AG04449 (cell line): ENCODE results near the gene DLX1.

Source experiments
- CTCF ChIA-PET: fragments of 350-600 bp; formaldehyde crosslinking; extraction: SDS; loops from one replicate; lab custom pipeline; 2021; ENCODE audit warnings: antibody characterized with exemption; lab: Yijun Ruan, JAX
- POLR2A ChIA-PET: fragments of 400-600, 350-600 bp; formaldehyde crosslinking; extraction: SDS; loops from one replicate; lab custom pipeline; 2020; ENCODE audit warnings: antibody characterized with exemption, inconsistent platforms; lab: Yijun Ruan, JAX
- DNase-seq: peaks from one replicate; pipeline ENCODE4 v3.0.0-alpha.2; 2010; ENCODE audit warnings: low read depth, low spot score
- H3K4me3 ChIP-seq: 2 replicates; pipeline ENCODE4 v1.5.1; 2011; ENCODE audit warnings: low read depth, mild to moderate bottlenecking, control low read depth, low read length
- CTCF ChIP-seq: IDR thresholded peaks from one replicate; pipeline ENCODE4 v1.5.1; 2011; ENCODE audit warnings: mild to moderate bottlenecking, moderate library complexity, low read length, control low read depth, inconsistent platforms; ENCODE audit not compliant: insufficient read depth; ENCODE audit errors: missing control alignments

Gene DLX1

GRCh38 chr2:172084645-172085459, 455 bp upstream of the DLX1 start:
- peak overlapping the region; percentile 68 for H3K4me3 ChIP-seq
- ChIA-PET POLR2A (interaction anchor here (0.6 to 7.0 kb wide), 12 partner anchors 11 to 489 kb away, joined by 3 to 76 read pairs (median 3); partner anchors contain the start of genes DLX2 and SLC25A12), CTCF (interaction anchor here (0.9 to 1.6 kb wide), 4 partner anchors 8 to 128 kb away, joined by 3 to 5 read pairs (median 3); no protein-coding TSS in a partner anchor)
- peak; percentile 89 for DNase-seq
- TF ChIP-seq CTCF = no peak

- ChIA-PET CTCF (interaction anchor here (0.5 to 4.1 kb wide), 8 partner anchors 10 to 275 kb away, joined by 3 to 18 read pairs (median 4); partner anchors contain the start of gene DLX2), POLR2A (interaction anchor here (1.5 to 7.0 kb wide), 3 partner anchors 9 to 164 kb away, joined by 5 to 76 read pairs (median 52); partner anchors contain the start of genes DLX2 and HAT1)
- no peak for TF ChIP-seq CTCF
- DNase-seq = no peak
- peak overlapping the region; percentile 68 for H3K4me3 ChIP-seq
Observed at GRCh38 chr2:172086241-172087206, 1.2 kb downstream of the DLX1 start.

GRCh38 chr2:172087207-172087779, 2.0 kb downstream of the DLX1 start:
- H3K4me3 ChIP-seq = peak overlapping the region; percentile 68
- no peak for TF ChIP-seq CTCF
- ChIA-PET POLR2A (interaction anchor here (1.5 to 7.0 kb wide), 3 partner anchors 9 to 165 kb away, joined by 5 to 76 read pairs (median 52); partner anchors contain the start of genes DLX2 and HAT1), CTCF (interaction anchor here (1.0 to 4.1 kb wide), 6 partner anchors 12 to 276 kb away, joined by 3 to 18 read pairs (median 4); partner anchors contain the start of gene DLX2)
- DNase-seq = no peak

- TF ChIP-seq CTCF = no peak
- CTCF ChIA-PET = interaction anchor here (1.1 to 4.1 kb wide), 5 partner anchors 11 to 514 kb away, joined by 3 to 18 read pairs (median 4); partner anchors contain the start of gene DLX2
- no peak for DNase-seq
- POLR2A ChIA-PET = interaction anchor here (0.8 to 7.0 kb wide), 4 partner anchors 8 to 166 kb away, joined by 3 to 76 read pairs (median 28); partner anchors contain the start of genes DLX2 and HAT1
- H3K4me3 ChIP-seq = peak overlapping the region; percentile 68
Observed at GRCh38 chr2:172087780-172088244, 2.5 kb downstream of the DLX1 start.

- CTCF ChIA-PET = interaction anchor here (1.1 to 4.1 kb wide), 4 partner anchors 14 to 515 kb away, joined by 4 to 18 read pairs (median 6); partner anchors contain the start of gene DLX2
- no peak for DNase-seq
- POLR2A ChIA-PET = interaction anchor here (0.7 to 7.0 kb wide), 4 partner anchors 7 to 166 kb away, joined by 3 to 76 read pairs (median 28); partner anchors contain the start of genes DLX2 and HAT1
- no peak for TF ChIP-seq CTCF
- peak overlapping the region; percentile 68 for H3K4me3 ChIP-seq
Observed at GRCh38 chr2:172088245-172089004, 3.1 kb downstream of the DLX1 start.
